ENCODE results near the gene KDM4B. TPM values are rescaled to one million over a fixed set of nuclear protein-coding genes. Genes with fewer than 3 reads are reported as not detected.
"Not testable (repeated sequence)": the region's sequence is repeated elsewhere in the genome, so short reads cannot be mapped to it uniquely, and the experiment has no call there.

Gene KDM4B
- total RNA-seq, 2 experiments from 2014 or later, result 31.2 to 42.3 TPM

DNA sequence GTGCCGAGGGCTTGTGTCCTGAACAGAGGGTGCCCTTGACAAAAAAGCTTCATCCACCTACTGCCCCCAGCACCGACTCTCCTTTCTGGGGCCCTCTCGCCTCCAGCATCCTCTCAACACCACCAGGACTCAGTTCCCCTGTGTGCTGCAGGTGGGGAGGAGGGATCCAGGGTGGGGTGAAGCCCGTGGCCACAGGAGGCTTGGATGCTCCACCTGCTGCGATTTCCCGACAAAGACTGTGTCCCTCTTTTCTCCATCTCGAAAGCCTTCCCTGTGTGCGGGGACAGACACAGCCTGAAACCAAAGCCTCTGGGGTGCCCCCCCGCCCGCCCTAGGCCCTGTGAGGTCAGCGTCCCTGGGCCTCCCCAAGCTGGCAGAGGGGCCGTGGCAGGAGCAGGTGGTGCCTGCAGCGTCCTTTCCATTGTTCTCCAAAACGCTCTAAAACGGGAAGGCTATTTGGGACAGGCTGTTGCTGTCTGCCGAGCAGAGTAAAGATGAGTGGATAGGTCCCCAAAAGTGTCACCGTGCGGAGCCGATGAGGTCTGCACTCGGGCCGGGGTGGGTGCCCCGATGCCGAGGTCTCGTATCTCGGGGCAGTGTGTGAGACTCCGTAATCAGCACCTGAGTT, 186.0 kb downstream of the KDM4B start:
- H3K4me3 Mint-ChIP-seq, result no peak overlapping the region
- no peaks in the 10 kb centered on the region for H3K27me3 Mint-ChIP-seq
- H3K36me3 Mint-ChIP-seq, result no peaks in the 10 kb centered on the region
- H3K4me1 Mint-ChIP-seq, result no peaks in the 10 kb centered on the region
- no peak overlapping the region for H3K27ac Mint-ChIP-seq
- no peak for ATAC-seq
- CTCF ChIA-PET, result interaction anchor here (0.8 to 3.3 kb wide), 4 partner anchors 12 to 109 kb away, joined by 3 to 15 read pairs (median 4); no protein-coding TSS in a partner anchor
- no peak for DNase-seq
- peaks cover 3% of the 10 kb centered on the region for H3K9me3 Mint-ChIP-seq (ENCODE audit: low read depth)

DNA sequence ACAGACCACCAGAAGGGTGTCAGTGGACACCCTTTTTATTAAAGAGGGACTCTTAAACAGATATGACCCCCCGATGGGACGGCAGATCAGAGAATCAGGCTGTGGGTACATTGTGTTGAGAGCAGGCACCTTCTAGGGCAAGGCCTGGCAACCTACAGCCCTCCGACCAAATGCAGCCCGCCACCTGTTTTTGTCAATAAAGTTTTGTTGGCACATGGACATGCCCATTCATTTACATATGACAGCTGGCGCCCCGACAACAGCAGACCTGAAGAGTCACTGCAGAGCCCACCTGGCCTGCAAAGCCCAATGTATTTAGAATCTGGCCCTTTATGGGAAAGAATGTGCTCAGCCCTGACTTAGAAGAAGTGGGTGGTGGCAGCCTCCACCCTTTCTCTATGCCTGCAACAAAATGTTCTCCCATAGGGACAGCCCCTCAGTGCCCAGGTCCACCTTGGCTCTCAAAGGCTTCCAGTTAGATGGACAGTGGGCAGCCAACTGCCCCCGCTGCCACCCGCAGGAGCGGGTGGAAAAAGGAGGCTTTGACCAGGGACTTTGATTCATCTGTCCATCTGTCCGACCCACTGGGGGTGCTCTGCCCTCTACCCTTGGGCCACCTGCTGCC, 186.8 kb downstream of the KDM4B start:
- ATAC-seq (no peak), DNase-seq (no peak)
- Mint-ChIP-seq H3K27me3 (no peaks in the 10 kb centered on the region), H3K4me1 (no peaks in the 10 kb centered on the region), H3K27ac (no peak overlapping the region), H3K36me3 (no peaks in the 10 kb centered on the region), H3K4me3 (no peak overlapping the region), H3K9me3 (ENCODE audit: low read depth) (peaks cover 3% of the 10 kb centered on the region)
- CTCF ChIA-PET, result interaction anchor here (3.3 kb wide), 1 partner anchor 107 kb away, joined by 15 read pairs; no protein-coding TSS in a partner anchor

DNA sequence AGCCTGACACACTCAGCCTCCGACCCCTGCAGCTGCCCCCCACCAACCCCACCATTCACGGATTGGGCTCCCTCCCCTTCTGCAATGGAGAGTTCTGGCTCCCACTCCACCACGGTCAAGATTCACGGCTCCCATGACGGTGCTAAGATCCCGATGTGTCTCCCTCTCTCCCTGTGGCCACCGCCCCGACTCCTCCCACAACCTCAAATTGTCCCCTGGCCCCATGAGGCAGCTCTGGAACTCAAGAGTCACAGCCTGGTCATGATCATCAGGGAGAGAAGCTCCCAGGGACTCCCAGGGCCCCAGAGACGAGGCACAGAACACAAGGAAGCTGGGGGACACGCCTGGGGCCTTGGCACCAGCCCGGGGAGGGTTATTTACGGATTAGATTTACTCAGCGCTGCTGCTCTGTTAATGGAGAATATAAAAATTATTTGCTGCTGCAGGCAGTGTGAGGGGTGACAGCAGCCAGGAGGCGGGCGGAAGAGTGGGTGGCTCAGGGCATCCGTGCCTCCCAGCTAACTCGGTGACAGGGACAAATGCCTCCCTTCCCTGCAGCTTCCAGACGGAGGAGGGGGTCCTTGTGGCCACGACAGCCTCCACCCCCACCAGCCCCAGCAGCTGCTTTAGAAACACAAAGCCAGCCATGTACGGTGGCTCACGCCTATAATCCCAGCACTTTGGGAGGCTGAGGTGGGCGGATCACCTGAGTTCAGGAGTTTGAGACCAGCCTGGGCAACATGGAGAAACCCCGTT, 187.5 kb downstream of the KDM4B start:
- H3K9me3 Mint-ChIP-seq (ENCODE audit: low read depth), result peaks cover 3% of the 10 kb centered on the region
- no peaks in the 10 kb centered on the region for H3K4me1 Mint-ChIP-seq
- CTCF ChIA-PET, result no interaction called here
- H3K27me3 Mint-ChIP-seq, result no peaks in the 10 kb centered on the region
- no peak overlapping the region for H3K27ac Mint-ChIP-seq
- no peak overlapping the region for H3K4me3 Mint-ChIP-seq
- DNase-seq, result no peak
- H3K36me3 Mint-ChIP-seq, result no peaks in the 10 kb centered on the region
- no peak for ATAC-seq

DNA sequence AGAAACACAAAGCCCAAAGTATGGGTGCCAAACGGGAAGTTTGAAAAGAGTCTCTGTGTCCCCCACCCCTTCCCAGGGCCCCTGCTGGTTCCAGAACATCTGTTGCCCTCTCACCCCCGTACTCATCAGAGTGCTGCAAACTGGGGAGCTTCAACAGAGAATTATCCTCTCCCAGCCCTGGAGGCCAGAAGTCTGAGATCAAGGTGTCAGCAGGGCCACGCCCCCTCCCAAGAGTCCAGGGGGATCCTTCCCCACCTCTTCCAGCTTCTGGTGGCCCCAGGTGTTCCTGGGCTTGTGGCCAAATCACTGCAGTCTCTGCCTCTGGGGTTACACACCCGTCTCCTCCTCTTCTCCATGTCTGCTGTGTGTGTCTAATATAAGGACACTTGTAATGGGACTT, 188.3 kb downstream of the KDM4B start:
- Mint-ChIP-seq H3K4me3 (no peak overlapping the region), H3K9me3 (ENCODE audit: low read depth) (peaks cover 3% of the 10 kb centered on the region), H3K27ac (no peak overlapping the region), H3K4me1 (no peaks in the 10 kb centered on the region), H3K27me3 (no peaks in the 10 kb centered on the region), H3K36me3 (no peaks in the 10 kb centered on the region)
- ATAC-seq (no peak), DNase-seq (no peak)
- CTCF ChIA-PET, result no interaction called here

DNA sequence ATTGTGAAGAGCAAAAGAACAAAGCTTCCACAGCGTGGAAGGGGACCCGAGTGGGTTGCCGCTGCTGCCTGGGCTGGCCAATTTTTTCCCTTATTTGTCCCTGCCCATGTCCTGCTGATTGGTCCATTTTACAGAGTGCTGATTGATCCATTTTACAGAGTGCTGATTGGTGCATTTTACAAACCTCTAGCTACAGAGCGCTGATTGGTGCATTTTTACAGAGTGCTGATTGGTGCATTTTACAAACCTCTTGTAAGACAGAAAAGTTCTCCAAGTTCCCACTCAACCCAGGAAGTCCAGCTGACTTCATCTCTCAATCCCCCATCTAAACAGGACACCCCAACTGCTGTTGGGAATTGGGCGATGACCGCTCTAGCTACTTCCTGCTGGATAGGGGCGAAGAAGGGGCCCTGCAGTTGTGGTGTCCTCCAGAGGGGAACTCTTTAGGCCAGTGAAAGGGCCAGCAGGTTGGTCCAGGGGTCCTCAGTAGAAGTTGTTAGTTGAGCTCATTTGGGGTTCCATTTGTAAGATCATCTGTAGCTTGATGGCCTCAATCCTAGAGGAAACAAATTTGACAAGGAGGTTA, 189.7 kb downstream of the KDM4B start:
- DNase-seq, H3K4me3 Mint-ChIP-seq, CTCF ChIA-PET: not testable (repeated sequence)

DNA sequence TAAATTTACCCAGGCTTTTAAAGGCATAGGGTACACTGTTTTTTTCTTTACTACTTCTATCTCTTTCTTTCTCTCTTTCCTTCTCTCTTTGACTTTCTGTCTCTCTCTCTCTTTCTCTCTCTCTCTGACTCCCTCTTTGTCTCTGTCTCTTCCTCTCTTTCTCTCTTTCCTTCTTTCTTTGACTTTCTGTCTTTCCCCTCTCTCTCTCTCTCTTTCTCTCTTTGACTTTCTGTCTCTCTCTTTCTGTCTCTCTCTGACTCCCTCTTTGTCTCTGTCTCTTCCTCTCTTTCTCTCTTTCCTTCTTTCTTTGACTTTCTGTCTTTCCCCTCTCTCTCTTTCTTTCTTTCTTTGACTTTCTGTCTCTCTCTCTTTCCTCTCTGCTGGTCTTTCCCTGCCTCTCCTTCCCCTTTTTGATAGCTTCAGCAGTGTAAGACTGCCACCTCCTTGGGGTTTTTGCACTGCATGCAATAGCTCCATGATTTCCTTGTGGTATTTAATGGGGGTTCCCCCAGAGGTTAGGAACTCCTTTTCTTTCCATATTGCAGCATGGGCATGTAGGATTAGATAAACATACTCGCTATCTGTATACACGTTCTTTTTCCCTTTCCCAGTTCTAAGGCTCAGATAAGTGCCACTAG, 191.4 kb downstream of the KDM4B start:
- DNase-seq; H3K4me3 Mint-ChIP-seq; H3K27me3 Mint-ChIP-seq; H3K9me3 Mint-ChIP-seq (ENCODE audit: low read depth); H3K36me3 Mint-ChIP-seq; H3K4me1 Mint-ChIP-seq; H3K27ac Mint-ChIP-seq; ATAC-seq: not testable (repeated sequence)
- CTCF ChIA-PET, result interaction anchor here (1.4 kb wide), 1 partner anchor 12 kb away, joined by 3 read pairs; no protein-coding TSS in a partner anchor

More for the DNA sequence above, 189.7 kb downstream of the KDM4B start:
- ATAC-seq; H3K4me1 Mint-ChIP-seq; H3K36me3 Mint-ChIP-seq; H3K27me3 Mint-ChIP-seq; H3K9me3 Mint-ChIP-seq (ENCODE audit: low read depth); H3K27ac Mint-ChIP-seq: not testable (repeated sequence)

DNA sequence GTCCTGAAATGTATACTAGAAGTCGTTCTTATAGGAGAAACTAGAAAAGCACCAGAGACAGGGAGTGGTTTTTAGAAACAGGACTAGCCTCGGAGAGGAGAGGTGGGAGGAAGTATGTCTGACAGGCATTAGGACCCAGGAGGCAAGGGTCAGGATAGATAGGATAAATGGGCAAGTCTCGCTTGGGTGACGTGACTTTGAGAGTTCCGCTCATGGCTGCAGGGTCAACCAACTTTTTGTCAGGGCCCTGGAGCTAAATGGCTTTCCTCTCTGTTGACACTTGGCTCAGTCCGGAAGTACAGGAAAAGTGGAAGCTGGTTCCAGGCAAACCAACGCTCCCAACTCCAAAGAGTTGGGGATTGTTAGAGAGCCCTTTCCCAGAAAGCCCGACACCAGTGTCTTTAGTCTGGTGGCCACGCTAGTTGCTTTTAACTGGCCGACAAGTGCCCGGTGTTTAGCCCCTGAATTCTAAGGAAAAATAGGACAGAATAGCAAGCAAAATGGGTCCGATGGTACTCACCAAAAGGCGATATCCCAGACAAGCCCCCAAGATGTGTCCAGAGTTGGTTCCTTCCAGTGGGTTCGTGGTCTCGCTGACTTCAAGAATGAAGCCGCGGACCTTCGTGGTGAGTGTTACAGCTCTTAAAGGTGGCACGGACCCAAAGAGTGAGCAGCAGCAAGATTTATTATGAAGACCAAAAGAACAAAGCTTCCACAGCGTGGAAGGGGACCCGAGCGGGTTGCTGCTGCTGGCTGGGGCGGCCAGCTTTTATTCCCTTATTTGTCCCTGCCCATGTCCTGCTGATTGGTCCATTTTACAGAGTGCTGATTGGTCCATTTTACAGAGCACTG, 196.2 kb downstream of the KDM4B start:
- H3K27ac Mint-ChIP-seq; CTCF ChIA-PET; ATAC-seq; H3K36me3 Mint-ChIP-seq; H3K27me3 Mint-ChIP-seq; DNase-seq; H3K4me3 Mint-ChIP-seq; H3K9me3 Mint-ChIP-seq (ENCODE audit: low read depth); H3K4me1 Mint-ChIP-seq: not testable (repeated sequence)

DNA sequence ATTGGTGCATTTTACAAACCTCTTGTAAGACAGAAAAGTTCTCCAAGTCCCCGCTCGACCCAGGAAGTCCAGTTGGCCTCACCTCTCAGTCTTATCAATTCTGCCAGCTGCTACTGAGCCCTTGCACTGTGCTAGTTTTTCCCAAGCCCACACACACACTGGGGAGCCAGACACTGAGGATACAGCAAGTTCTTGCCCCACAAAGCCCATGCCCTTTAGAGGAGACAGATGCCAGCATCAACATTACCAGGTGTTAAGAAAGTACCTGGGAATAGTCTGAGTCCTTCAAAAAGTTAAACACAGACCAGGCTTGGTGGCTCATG, 196.7 kb downstream of the KDM4B start:
- no peaks in the 10 kb centered on the region for H3K36me3 Mint-ChIP-seq
- CTCF ChIA-PET, result no interaction called here
- H3K27me3 Mint-ChIP-seq, result peaks cover 2% of the 10 kb centered on the region
- no peaks in the 10 kb centered on the region for H3K4me1 Mint-ChIP-seq
- H3K4me3 Mint-ChIP-seq, result no peak overlapping the region
- H3K27ac Mint-ChIP-seq, result no peak overlapping the region
- H3K9me3 Mint-ChIP-seq (ENCODE audit: low read depth), result no peaks in the 10 kb centered on the region
- DNase-seq (no peak), ATAC-seq (no peak)

DNA sequence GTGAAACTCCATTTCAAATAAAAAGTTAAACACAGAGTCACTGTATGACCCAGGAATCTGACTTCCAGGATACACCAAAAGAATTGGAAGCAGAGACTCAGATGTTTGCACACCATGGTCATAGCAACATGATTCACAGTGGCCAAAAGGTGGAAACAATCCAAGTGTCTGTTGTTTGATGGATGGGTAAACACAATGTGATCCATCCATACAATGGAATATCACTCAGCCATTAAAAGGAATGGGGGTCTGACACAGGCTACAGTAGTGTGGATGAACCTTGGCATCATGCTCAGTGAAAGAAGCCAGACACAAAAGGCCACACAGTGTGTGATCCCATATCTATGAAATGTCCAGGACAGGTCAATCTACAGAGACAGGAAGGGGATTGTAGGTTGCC, 197.3 kb downstream of the KDM4B start:
- CTCF ChIA-PET, result interaction anchor here (1.2 kb wide), 1 partner anchor 119 kb away, joined by 4 read pairs; no protein-coding TSS in a partner anchor
- no peak for DNase-seq
- ATAC-seq, result no peak
- no peaks in the 10 kb centered on the region for H3K36me3 Mint-ChIP-seq
- H3K27me3 Mint-ChIP-seq, result peaks cover 2% of the 10 kb centered on the region
- H3K4me1 Mint-ChIP-seq, result no peaks in the 10 kb centered on the region
- no peak overlapping the region for H3K27ac Mint-ChIP-seq
- no peaks in the 10 kb centered on the region for H3K9me3 Mint-ChIP-seq (ENCODE audit: low read depth)
- no peak overlapping the region for H3K4me3 Mint-ChIP-seq

DNA sequence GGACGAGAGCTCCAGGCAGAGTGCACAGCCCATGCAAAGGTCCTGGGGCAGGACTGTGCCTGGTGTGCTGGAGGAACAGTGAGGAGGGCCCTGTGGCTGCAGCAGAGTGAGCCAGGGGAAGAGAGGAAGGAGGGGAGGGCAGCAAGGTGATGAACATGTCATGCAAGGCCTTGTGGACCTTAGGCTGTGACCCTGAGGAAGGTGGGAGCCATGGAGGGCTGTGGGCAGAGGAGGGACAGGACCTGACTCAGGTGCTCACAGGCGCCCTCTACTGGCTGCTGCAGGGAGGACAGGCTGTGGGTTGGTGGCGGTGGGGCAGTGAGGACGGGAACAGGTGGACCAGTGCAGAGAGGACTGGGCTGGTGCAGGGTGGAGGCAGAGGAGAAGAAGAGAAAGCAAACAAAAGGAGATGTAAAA, 201.4 kb downstream of the KDM4B start:
- Mint-ChIP-seq H3K27me3 (no peaks in the 10 kb centered on the region), H3K9me3 (ENCODE audit: low read depth) (no peaks in the 10 kb centered on the region), H3K36me3 (no peaks in the 10 kb centered on the region), H3K4me3 (no peak overlapping the region), H3K27ac (no peak overlapping the region), H3K4me1 (no peaks in the 10 kb centered on the region)
- CTCF ChIA-PET, result interaction anchor here (0.8 to 1.3 kb wide), 4 partner anchors 9 to 168 kb away, joined by 3 to 4 read pairs (median 3); no protein-coding TSS in a partner anchor
- DNase-seq (peak; percentile 71), ATAC-seq (no peak)

DNA sequence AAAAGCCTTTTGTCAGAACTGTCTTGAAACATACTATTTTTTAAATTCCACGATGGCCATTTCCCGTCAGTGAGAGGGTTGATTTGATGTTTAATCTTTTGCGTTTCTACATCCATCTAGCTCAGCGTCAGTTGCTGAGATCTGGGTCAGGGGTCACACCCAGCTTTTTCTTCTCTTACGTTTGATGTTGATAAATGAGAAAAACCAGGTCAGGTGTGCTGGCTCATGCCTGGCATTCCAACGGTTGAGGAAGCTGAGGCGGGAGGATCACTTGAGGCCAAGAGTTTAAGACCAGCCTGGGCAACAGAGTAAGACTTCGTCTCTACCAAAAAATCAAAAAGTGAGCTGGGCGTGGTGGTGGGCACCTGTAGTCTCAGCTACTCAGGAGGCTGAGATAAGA, 202.8 kb downstream of the KDM4B start:
- no peaks in the 10 kb centered on the region for H3K9me3 Mint-ChIP-seq (ENCODE audit: low read depth)
- H3K27ac Mint-ChIP-seq, result no peak overlapping the region
- H3K4me1 Mint-ChIP-seq, result peaks cover 2% of the 10 kb centered on the region
- H3K4me3 Mint-ChIP-seq, result no peak overlapping the region
- H3K36me3 Mint-ChIP-seq, result no peaks in the 10 kb centered on the region
- no peak for ATAC-seq
- CTCF ChIA-PET, result interaction anchor here (0.6 to 1.1 kb wide), 3 partner anchors 11 to 141 kb away, joined by 3 read pairs; no protein-coding TSS in a partner anchor
- no peaks in the 10 kb centered on the region for H3K27me3 Mint-ChIP-seq
- no peak for DNase-seq

DNA sequence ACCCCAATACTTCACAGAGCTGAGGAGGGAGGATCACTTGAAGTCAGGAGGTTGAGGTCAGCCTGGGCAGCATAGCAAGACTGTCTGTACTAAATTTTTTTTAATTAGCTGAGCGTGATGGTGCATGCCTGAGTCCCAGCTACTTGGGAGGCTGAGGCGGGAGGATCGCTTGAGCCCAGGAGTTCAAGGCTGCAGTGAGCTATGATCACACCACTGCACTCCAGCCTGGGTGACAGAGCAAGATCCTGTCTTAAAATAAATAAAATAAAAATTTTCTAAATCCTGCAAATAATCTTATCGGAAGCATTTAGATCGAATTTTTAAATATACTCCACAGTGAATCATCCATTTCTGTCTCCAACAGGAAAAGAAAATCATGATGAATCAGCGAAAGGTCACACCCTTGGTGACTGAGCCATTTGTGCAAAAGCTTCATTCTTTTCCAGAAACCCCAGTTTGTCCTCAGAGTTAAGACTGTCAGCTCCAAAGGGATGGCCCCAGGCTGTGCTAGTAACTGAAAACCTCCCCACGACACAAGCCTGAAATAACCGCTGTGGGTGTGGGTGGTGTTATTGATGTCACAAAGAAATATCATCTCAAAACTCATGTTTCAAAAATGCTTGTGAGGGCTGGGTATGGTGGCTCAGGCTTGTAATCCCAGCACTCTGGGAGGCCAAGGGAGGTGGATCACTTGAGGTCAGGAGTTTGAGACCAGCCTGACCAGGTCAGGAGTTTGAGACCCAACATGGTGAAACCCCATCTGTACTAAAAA, 204.1 kb downstream of the KDM4B start:
- ATAC-seq, result no peak
- H3K4me1 Mint-ChIP-seq, result peaks cover 9% of the 10 kb centered on the region

More for the DNA sequence above, 204.1 kb downstream of the KDM4B start:
- CTCF ChIA-PET, result no interaction called here
- Mint-ChIP-seq H3K36me3 (no peaks in the 10 kb centered on the region), H3K9me3 (ENCODE audit: low read depth) (no peaks in the 10 kb centered on the region), H3K27me3 (no peaks in the 10 kb centered on the region), H3K27ac (no peak overlapping the region), H3K4me3 (no peak overlapping the region)
- DNase-seq, result no peak

Data from activated CD8-positive, alpha-beta memory T cell treated with anti-CD3 and anti-CD28 coated beads, Interleukin-2, amount 10 ng/mL, durations not matched to agents 7 days and 5 days (primary cell).